Measurements from ENCODE around the gene OR2A12. TPM values are rescaled to one million over a fixed set of nuclear protein-coding genes. Genes with fewer than 3 reads are reported as not detected.
"Not testable (repeated sequence)": the region's sequence is repeated elsewhere in the genome, so short reads cannot be mapped to it uniquely, and the experiment has no call there.

OR2A12 gene
- total and polyA plus RNA-seq, 8 donors = not detected

DNA sequence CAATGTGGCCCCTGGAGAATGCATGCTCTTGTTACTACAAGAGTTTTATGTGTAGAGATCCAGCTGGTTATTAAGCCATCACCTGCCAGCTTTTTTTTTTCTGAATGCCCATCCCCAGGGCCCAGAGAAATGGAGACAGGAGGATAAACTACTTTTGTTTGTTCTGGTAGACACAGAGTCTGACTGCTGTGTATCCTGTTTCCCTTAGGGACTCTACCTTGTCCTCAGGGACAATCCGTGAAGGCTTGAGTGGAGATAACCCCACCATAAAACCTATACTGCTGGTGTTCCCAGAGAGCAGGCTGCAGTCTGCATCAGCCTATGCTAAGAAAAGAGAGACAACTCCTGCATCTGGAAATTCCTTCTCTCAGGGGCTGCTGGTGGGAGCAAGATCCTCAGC is 37.4 kb upstream of the OR2A12 start, which contains the start of gene OR2A5:
OR2A5 (plus strand) TSS at position 301 of the 400 bp plus-strand sequence. CDS start 1,454 bp downstream, outside the sequence.
- Histone ChIP-seq H3K9me3 (no peaks in the 10 kb centered on the region), H3K27ac (no peak within 1 kb of the TSS), H3K4me3 (no peak within 1 kb of the TSS), H3K4me1 (no peaks in the 10 kb centered on the region), H3K27me3 (no peaks in the 10 kb centered on the region), H3K36me3 (no peaks in the 10 kb centered on the region)
- DNase-seq (no peak), FAIRE-seq (no peak), ATAC-seq (no peak)
- intact Hi-C loops (cut with DNase I) = no loop called here
- TF ChIP-seq CTCF (IDR thresholded peaks at IDR 0.05) = no peak
- WGBS, 2 donors = 60 to 80% methylated on average over 1 of the region's 1 CpG

GRCh38 chr7:144049491-144049890 is 36.6 kb upstream of the OR2A12 start:
- Histone ChIP-seq H3K4me1 (no peaks in the 10 kb centered on the region), H3K4me3 (no peak overlapping the region), H3K27me3 (no peaks in the 10 kb centered on the region), H3K36me3 (no peaks in the 10 kb centered on the region), H3K9me3 (no peaks in the 10 kb centered on the region), H3K27ac (no peak overlapping the region)
- DNase-seq (no peak), ATAC-seq (no peak), FAIRE-seq (no peak)
- intact Hi-C loops (cut with DNase I) = no loop called here
- WGBS, 2 donors = 48 to 52% methylated on average over 2 of the region's 2 CpGs
- TF ChIP-seq CTCF (IDR thresholded peaks at IDR 0.05) = no peak

DNA sequence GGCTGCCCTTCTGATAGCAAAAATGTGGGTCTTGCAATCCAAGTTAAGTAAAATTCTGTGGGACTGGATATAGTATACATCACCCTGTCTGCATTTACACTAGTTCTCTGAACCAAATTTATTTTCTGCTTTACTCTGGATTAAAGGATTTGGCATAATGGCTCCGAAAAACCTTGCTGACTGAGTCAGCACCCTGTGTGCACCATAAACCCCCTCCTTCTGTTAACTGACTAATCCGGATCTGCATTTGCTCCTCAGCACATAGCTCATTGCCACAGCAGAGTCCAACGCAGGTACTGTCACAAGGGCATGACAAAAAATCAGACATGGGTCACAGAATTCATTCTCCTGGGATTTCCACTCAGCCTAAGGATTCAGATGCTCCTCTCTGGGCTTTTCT is 36.0 kb upstream of the OR2A12 start:
- Histone ChIP-seq H3K9me3 (no peaks in the 10 kb centered on the region), H3K27ac (no peak overlapping the region), H3K27me3 (no peaks in the 10 kb centered on the region), H3K4me1 (no peaks in the 10 kb centered on the region), H3K36me3 (no peaks in the 10 kb centered on the region), H3K4me3 (no peak overlapping the region)
- DNase-seq (no peak), FAIRE-seq (no peak), ATAC-seq (no peak)
- intact Hi-C loops (cut with DNase I) = no loop called here
- no peak for TF ChIP-seq CTCF (IDR thresholded peaks at IDR 0.05)
- 54 to 56% methylated on average over 3 of the region's 3 CpGs for WGBS, 2 donors

- whole genome bisulfite sequencing, 2 donors = 88% methylated on average over 8 of the region's 8 CpGs
- H3K9me3 ChIP-seq; H3K36me3 ChIP-seq; H3K27ac ChIP-seq; H3K4me3 ChIP-seq; intact Hi-C loops (cut with DNase I); H3K27me3 ChIP-seq; FAIRE-seq; ATAC-seq; H3K4me1 ChIP-seq; DNase-seq: not testable (repeated sequence)
Measured at GRCh38 chr7:144050884-144051283, 35.2 kb upstream of the OR2A12 start.

DNA sequence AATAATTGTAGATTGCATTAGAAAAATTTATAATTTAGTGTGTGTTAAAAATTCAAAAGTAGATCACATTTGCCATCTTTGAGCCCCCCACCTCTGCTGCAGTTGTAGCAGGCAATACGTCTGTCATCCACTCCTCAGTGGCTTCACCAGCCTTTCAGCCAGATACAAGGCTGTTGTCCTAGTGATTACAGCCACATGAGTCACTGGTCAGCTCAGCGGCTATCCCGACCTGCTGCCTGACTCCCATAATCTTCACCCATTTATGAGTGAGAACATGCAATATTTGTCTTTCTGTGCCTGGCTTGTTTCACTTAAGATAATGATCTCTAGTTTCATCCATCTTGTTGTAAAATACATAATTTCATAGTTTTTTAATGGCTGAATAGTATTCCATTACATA is 28.1 kb upstream of the OR2A12 start:
- H3K4me3 ChIP-seq = no peak overlapping the region
- intact Hi-C loops (cut with DNase I) = no loop called here
- H3K4me1 ChIP-seq = no peaks in the 10 kb centered on the region
- ATAC-seq = no peak
- no peaks in the 10 kb centered on the region for H3K27me3 ChIP-seq
- no peaks in the 10 kb centered on the region for H3K36me3 ChIP-seq
- no peak overlapping the region for H3K27ac ChIP-seq
- no peaks in the 10 kb centered on the region for H3K9me3 ChIP-seq
- no peak for TF ChIP-seq CTCF (IDR thresholded peaks at IDR 0.05)
- DNase-seq = no peak
- FAIRE-seq = no peak
- 71 to 86% methylated on average over 3 of the region's 3 CpGs for WGBS, 2 donors

DNA sequence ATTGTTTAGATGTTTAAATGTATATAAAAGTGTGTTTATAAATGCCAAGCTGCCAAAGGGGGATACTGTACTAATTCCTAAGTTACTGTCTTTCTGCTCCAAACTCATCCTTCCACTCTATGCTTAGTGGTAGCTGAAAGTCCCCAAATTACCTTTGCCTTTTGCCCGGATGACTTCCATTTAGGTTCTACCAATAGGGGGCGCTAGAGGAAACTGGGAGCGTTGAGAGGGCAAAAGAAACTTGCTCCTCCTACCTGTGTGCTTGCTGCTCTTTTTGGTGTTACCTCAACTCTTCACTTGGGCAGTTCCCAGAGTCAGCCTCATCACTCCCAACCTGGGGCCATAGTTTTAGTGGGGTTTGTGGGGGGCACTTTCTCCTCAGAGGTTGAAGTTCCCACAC is 22.4 kb upstream of the OR2A12 start:
- FAIRE-seq (no peak), ATAC-seq (no peak), DNase-seq (no peak)
- TF ChIP-seq CTCF (IDR thresholded peaks at IDR 0.05) = no peak
- Histone ChIP-seq H3K36me3 (no peaks in the 10 kb centered on the region), H3K4me1 (no peaks in the 10 kb centered on the region), H3K4me3 (no peak overlapping the region), H3K9me3 (no peaks in the 10 kb centered on the region), H3K27me3 (no peaks in the 10 kb centered on the region), H3K27ac (no peak overlapping the region)
- intact Hi-C loops (cut with DNase I) = no loop called here
- WGBS, 2 donors = 27 to 38% methylated on average over 3 of the region's 3 CpGs

Data from pancreas (tissue), 10 donors.